H9 (cell line): ENCODE measurements around the gene PDZK1IP1. TPM values are rescaled to one million over a fixed set of nuclear protein-coding genes. Genes with fewer than 3 reads are reported as not detected.

ENCODE experiments used
- DNase-seq: peaks from one replicate; pipeline ENCODE4 v3.0.0-alpha.2; 2017
- H2AFZ ChIP-seq: one replicate; pipeline ENCODE4 v1.6.1; 2013; ENCODE audit warnings: mild to moderate bottlenecking, low read length, control low read depth, moderate library complexity
- H2AK5ac ChIP-seq: 2 replicates; pipeline ENCODE4 v1.6.1; 2013; ENCODE audit warnings: low read length, control low read depth, mixed read lengths; ENCODE audit not compliant: insufficient read length
- H2BK120ac ChIP-seq: one replicate; pipeline ENCODE4 v1.6.1; 2013; ENCODE audit warnings: low read depth, mild to moderate bottlenecking, low read length, control low read depth, inconsistent platforms; ENCODE audit not compliant: poor library complexity, severe bottlenecking
- H2BK12ac ChIP-seq: 2 replicates; pipeline ENCODE4 v1.6.1; 2013; ENCODE audit warnings: low read length, control low read depth, mixed read lengths, low read depth; ENCODE audit not compliant: insufficient read length
- H2BK15ac ChIP-seq: 2 replicates; pipeline ENCODE4 v1.6.1; 2013; ENCODE audit warnings: low read depth, low read length, control low read depth
- H2BK20ac ChIP-seq: one replicate; pipeline ENCODE4 v1.6.1; 2013; ENCODE audit warnings: low read depth, mild to moderate bottlenecking, low read length, control low read depth, inconsistent platforms; ENCODE audit not compliant: poor library complexity, severe bottlenecking
- H2BK5ac ChIP-seq: 2 replicates; pipeline ENCODE4 v1.6.1; 2013; ENCODE audit warnings: low read length, control low read depth, mixed read lengths; ENCODE audit not compliant: insufficient read length
- H3K14ac ChIP-seq: 2 replicates; pipeline ENCODE4 v1.6.1; 2013; ENCODE audit warnings: low read length, control low read depth; ENCODE audit not compliant: insufficient read depth
- H3K18ac ChIP-seq: 2 replicates; pipeline ENCODE4 v1.6.1; 2013; ENCODE audit warnings: low read depth, mild to moderate bottlenecking, mixed read lengths, low read length, control low read depth; ENCODE audit not compliant: insufficient read length
- H3K23ac ChIP-seq: 2 replicates; pipeline ENCODE4 v1.6.1; 2013; ENCODE audit warnings: low read length, control low read depth, mixed read lengths, low read depth; ENCODE audit not compliant: insufficient read length
- H3K23me2 ChIP-seq: 2 replicates; pipeline ENCODE4 v1.6.1; 2013; ENCODE audit warnings: low read depth, mild to moderate bottlenecking, mixed read lengths, low read length, control low read depth; ENCODE audit not compliant: insufficient read length, poor library complexity, severe bottlenecking
- H3K27ac ChIP-seq: 2 replicates; pipeline ENCODE4 v1.5.1; 2013; ENCODE audit warnings: low read length, control low read depth, mixed read lengths, low read depth; ENCODE audit not compliant: insufficient read length
- H3K27me3 ChIP-seq: 2 replicates; pipeline ENCODE4 v1.6.1; 2013; ENCODE audit warnings: low read length, control low read depth, inconsistent platforms; ENCODE audit not compliant: insufficient read depth
- H3K4ac ChIP-seq: 2 replicates; pipeline ENCODE4 v1.6.1; 2013; ENCODE audit warnings: low read depth, mild to moderate bottlenecking, control low read depth, inconsistent platforms, low read length, moderate library complexity
- H3K4me1 ChIP-seq: 2 replicates; pipeline ENCODE4 v1.6.1; 2013; ENCODE audit warnings: low read length, control low read depth, inconsistent platforms; ENCODE audit not compliant: insufficient read depth
- H3K4me2 ChIP-seq: 2 replicates; pipeline ENCODE4 v1.6.1; 2013; ENCODE audit warnings: low read length, control low read depth, mixed read lengths; ENCODE audit not compliant: insufficient read length, insufficient read depth
- H3K56ac ChIP-seq: 2 replicates; pipeline ENCODE4 v1.6.1; 2013; ENCODE audit warnings: low read depth, mild to moderate bottlenecking, mixed read lengths, low read length, control low read depth; ENCODE audit not compliant: insufficient read length
- H3K79me1 ChIP-seq: 2 replicates; pipeline ENCODE4 v1.6.1; 2013; ENCODE audit warnings: low read depth, mild to moderate bottlenecking, moderate library complexity, low read length, control low read depth, inconsistent platforms; ENCODE audit not compliant: insufficient read depth, poor library complexity, severe bottlenecking
- H3K79me2 ChIP-seq: 2 replicates; pipeline ENCODE4 v1.6.1; 2013; ENCODE audit warnings: low read length, control low read depth, inconsistent platforms; ENCODE audit not compliant: insufficient read depth
- H3K9ac ChIP-seq: 2 replicates; pipeline ENCODE4 v1.6.1; 2013; ENCODE audit warnings: low read length, control low read depth, mixed read lengths; ENCODE audit not compliant: insufficient read length; ENCODE audit errors: extremely low read depth
- H3K9me3 ChIP-seq: one replicate; pipeline ENCODE4 v1.6.1; 2013; ENCODE audit warnings: low read depth, low read length, inconsistent platforms; ENCODE audit not compliant: control insufficient read depth
- H3T11ph ChIP-seq: one replicate; pipeline ENCODE4 v1.6.1; 2013; ENCODE audit warnings: mild to moderate bottlenecking, low read length, control low read depth, inconsistent platforms
- H4K20me1 ChIP-seq: one replicate; pipeline ENCODE4 v1.6.1; 2013; ENCODE audit not compliant: control insufficient read depth, insufficient read length, insufficient read depth
- H4K5ac ChIP-seq: 2 replicates; pipeline ENCODE4 v1.6.1; 2013; ENCODE audit warnings: low read depth, mild to moderate bottlenecking, mixed read lengths, low read length, control low read depth; ENCODE audit not compliant: insufficient read length
- H4K8ac ChIP-seq: replicated peaks from 2 replicates; pipeline ENCODE4 v1.6.1; 2013; ENCODE audit warnings: low read length, control low read depth, mixed read lengths, low read depth; ENCODE audit not compliant: insufficient read length
- H4K91ac ChIP-seq: 2 replicates; pipeline ENCODE4 v1.6.1; 2013; ENCODE audit warnings: low read depth, mild to moderate bottlenecking, moderate library complexity, mixed read lengths, low read length, control low read depth; ENCODE audit not compliant: insufficient read length
- H3K27ac Mint-ChIP-seq, 3 experiments: 2 replicates in 2 of 3; 3 replicates in 1 of 3; pipeline ENCODE4 v1.8.0; 2020 to 2021; ENCODE audit warnings: mixed read lengths in 3 of 3, mild to moderate bottlenecking in 1 of 3, moderate library complexity in 1 of 3
- H3K27me3 Mint-ChIP-seq: 2 replicates; pipeline ENCODE4 v1.8.0; 2021; ENCODE audit warnings: low read depth, mild to moderate bottlenecking, moderate library complexity, mixed read lengths
- H3K36me3 Mint-ChIP-seq, 3 experiments: 2 replicates in 2 of 3; 3 replicates in 1 of 3; pipeline ENCODE4 v1.8.0; 2020 to 2021; ENCODE audit warnings: low read depth in 3 of 3, mixed read lengths in 3 of 3; ENCODE audit not compliant: insufficient read depth in 1 of 3
- H3K4me1 Mint-ChIP-seq, 2 experiments: 2 replicates each; pipeline ENCODE4 v1.8.0; 2020; ENCODE audit warnings: mixed read lengths in 2 of 2
- H3K4me3 Mint-ChIP-seq, 2 experiments: 2 replicates in 1 of 2; 3 replicates in 1 of 2; pipeline ENCODE4 v1.8.0; 2020 to 2021; ENCODE audit warnings: mild to moderate bottlenecking in 2 of 2, mixed read lengths in 2 of 2, moderate library complexity in 1 of 2
- H3K9me3 Mint-ChIP-seq, 2 experiments: 2 replicates in 1 of 2; 3 replicates in 1 of 2; pipeline ENCODE4 v1.8.0; 2020; ENCODE audit warnings: mild to moderate bottlenecking in 2 of 2, mixed read lengths in 2 of 2, moderate library complexity in 1 of 2
- CTCF ChIP-seq: fragments of 200-600 bp; sonication (generic); conservative IDR thresholded peaks from 3 replicates; pipeline ENCODE4 v1.8.0; 2021; ENCODE audit warnings: antibody characterized with exemption, mild to moderate bottlenecking
- total RNA-seq: library from RNA; stranded (reverse); gene quantifications from 2 replicates; pipeline ENCODE4 v1.2.1, GENCODE V29; 2021

The PDZK1IP1 gene
- total RNA-seq, 1 experiment from 2014 or later = not detected

GRCh38 chr1:47174656-47175020 lies 15.2 kb downstream of the PDZK1IP1 start:
- H4K8ac ChIP-seq = no peak overlapping the region
- no peak overlapping the region for H3T11ph ChIP-seq
- H3K14ac ChIP-seq = no peak overlapping the region
- no peak overlapping the region for H4K91ac ChIP-seq
- DNase-seq = no peak
- Mint-ChIP-seq H3K4me3 (no peak overlapping the region), H3K9me3 (peaks cover 0 to 3% of the 10 kb centered on the region in 2 experiments; a peak in 2 of 5 replicates), H3K27me3 (peaks cover 21% of the 10 kb centered on the region), H3K36me3 (no peaks in the 10 kb centered on the region; a peak in 1 of 7 replicates), H3K27ac (no peak overlapping the region), H3K4me1 (peaks cover 13 to 16% of the 10 kb centered on the region in 2 experiments)
- no peak overlapping the region for H3K9ac ChIP-seq
- no peak overlapping the region for H3K27ac ChIP-seq
- no peak overlapping the region for H2BK120ac ChIP-seq
- H3K27me3 ChIP-seq = no peaks in the 10 kb centered on the region; the same call in 1 of the 2 replicates
- no peaks in the 10 kb centered on the region for H3K79me1 ChIP-seq
- no peak overlapping the region for H3K56ac ChIP-seq
- H3K4ac ChIP-seq = no peak overlapping the region
- H3K79me2 ChIP-seq = no peaks in the 10 kb centered on the region
- peaks cover 8% of the 10 kb centered on the region for H3K23me2 ChIP-seq
- H4K5ac ChIP-seq = no peak overlapping the region
- TF ChIP-seq CTCF = no peak
- H3K4me2 ChIP-seq = no peak overlapping the region
- no peak overlapping the region for H2BK20ac ChIP-seq
- H3K9me3 ChIP-seq = no peaks in the 10 kb centered on the region
- H4K20me1 ChIP-seq = no peaks in the 10 kb centered on the region
- peaks cover 2% of the 10 kb centered on the region; the same call in 1 of the 2 replicates for H3K4me1 ChIP-seq
- no peak overlapping the region for H3K23ac ChIP-seq
- no peak overlapping the region for H2BK12ac ChIP-seq
- H3K18ac ChIP-seq = no peak overlapping the region
- no peak overlapping the region for H2BK5ac ChIP-seq
- H2AK5ac ChIP-seq = no peak overlapping the region
- H2AFZ ChIP-seq = no peak overlapping the region
- H2BK15ac ChIP-seq = 0 out of 2 replicates have a peak overlapping the region, but pooled peaks have one; percentile 24
